Umbilical cord (tissue), 2 donors: ENCODE measurements around the gene CD96. TPM values are rescaled to one million over a fixed set of nuclear protein-coding genes. Genes with fewer than 3 reads are reported as not detected.

ENCODE experiments used
- DNase-seq: peaks from one replicate; pipeline ENCODE4 v3.0.0-alpha.2; 2015; ENCODE audit warnings: low spot score
- total RNA-seq: library from RNA; depleted of rRNA; stranded (reverse); fragments of >200 nt; gene quantifications from one replicate; pipeline ENCODE4 v1.2.3, GENCODE V29; 2014; ENCODE audit warnings: low replicate concordance; ENCODE audit not compliant: insufficient read depth

Gene CD96
- total RNA-seq, 1 donor from 2014 or later: 1.4 TPM

GRCh38 chr3:111594205-111594604 lies 52.2 kb downstream of the CD96 start:
- no peak for DNase-seq

- no peak for DNase-seq
Observed at GRCh38 chr3:111594781-111595180, 52.8 kb downstream of the CD96 start.

- no peak for DNase-seq
Observed at GRCh38 chr3:111595232-111595631, 53.2 kb downstream of the CD96 start, which contains the start of gene ZBED2. Gene ZBED2 (minus strand): TSS chr3:111595346. CDS start chr3:111594201, 1,145 bp downstream.

GRCh38 chr3:111596328-111596727 lies 54.3 kb downstream of the CD96 start:
- DNase-seq: no peak

GRCh38 chr3:111598139-111598538 lies 56.1 kb downstream of the CD96 start:
- DNase-seq: no peak

- no peak for DNase-seq
Observed at GRCh38 chr3:111598552-111598951, 56.6 kb downstream of the CD96 start.

GRCh38 chr3:111601810-111602209 lies 59.8 kb downstream of the CD96 start:
- no peak for DNase-seq

- DNase-seq: no peak
Observed at GRCh38 chr3:111603679-111604078, 61.7 kb downstream of the CD96 start.

GRCh38 chr3:111604119-111604518 lies 62.1 kb downstream of the CD96 start:
- no peak for DNase-seq

GRCh38 chr3:111605018-111605417 lies 63.0 kb downstream of the CD96 start:
- no peak for DNase-seq

GRCh38 chr3:111605493-111605892 lies 63.5 kb downstream of the CD96 start:
- DNase-seq: no peak

- DNase-seq: no peak
Observed at GRCh38 chr3:111607240-111607920, 65.4 kb downstream of the CD96 start.

GRCh38 chr3:111608383-111608782 lies 66.4 kb downstream of the CD96 start:
- DNase-seq: no peak

GRCh38 chr3:111609700-111610099 lies 67.7 kb downstream of the CD96 start:
- DNase-seq: no peak

GRCh38 chr3:111610189-111610588 lies 68.2 kb downstream of the CD96 start:
- no peak for DNase-seq

- DNase-seq: peak; percentile 26
Observed at GRCh38 chr3:111610612-111611054, 68.6 kb downstream of the CD96 start.

GRCh38 chr3:111613294-111613693 lies 71.3 kb downstream of the CD96 start:
- DNase-seq: no peak

GRCh38 chr3:111615880-111616279 lies 73.9 kb downstream of the CD96 start:
- DNase-seq: no peak

- DNase-seq: no peak
Observed at GRCh38 chr3:111616417-111617105, 74.6 kb downstream of the CD96 start.

- no peak for DNase-seq
Observed at GRCh38 chr3:111617406-111617805, 75.4 kb downstream of the CD96 start.

GRCh38 chr3:111617912-111618601 lies 76.1 kb downstream of the CD96 start:
- DNase-seq: no peak

GRCh38 chr3:111618945-111619344 lies 76.9 kb downstream of the CD96 start:
- DNase-seq: no peak

GRCh38 chr3:111619833-111620232 lies 77.8 kb downstream of the CD96 start:
- DNase-seq: no peak
